ENCODE data around the gene CCDC154.

GRCh38 chr16:1465567-1465915, 21.2 kb upstream of the CCDC154 start:
- TF ChIP-seq POLR2A (IDR thresholded peaks at IDR 0.05) = no peak
- TF ChIP-seq CTCF (IDR thresholded peaks at IDR 0.05) = no peak
- no peak for TF ChIP-seq POLR2AphosphoS5 (IDR thresholded peaks at IDR 0.05)
